Tibial nerve (tissue), 4 donors: ENCODE data around the gene CLTCL1. TPM values are rescaled to one million over a fixed set of nuclear protein-coding genes. Genes with fewer than 3 reads are reported as not detected.
"Not testable (repeated sequence)": the region's sequence is repeated elsewhere in the genome, so short reads cannot be mapped to it uniquely, and the experiment has no call there.

Source experiments
- DNase-seq, 2 donors: peaks; one replicate each; pipeline ENCODE4 v3.0.0-alpha.2; 2019; ENCODE audit warnings: low spot score in 2 of 2
- H3K27ac ChIP-seq, 4 donors: fragments of 200-600 bp; sonication (generic) in 3 of 4; one replicate each; pipeline ENCODE4 v1.5.1; 2017 to 2019; ENCODE audit warnings: mild to moderate bottlenecking in 1 of 4
- H3K27me3 ChIP-seq, 2 donors: fragments of 200-600 bp; sonication (generic) in 1 of 2; one replicate each; pipeline versions ENCODE4 v1.5.1 to v1.6.0; 2017 to 2019
- H3K36me3 ChIP-seq, 3 donors: fragments of 200-600 bp; sonication (generic); one replicate each; pipeline ENCODE4 v1.5.1; 2018 to 2019
- H3K4me1 ChIP-seq, 4 donors: fragments of 200-600 bp; sonication (generic) in 3 of 4; one replicate each; pipeline ENCODE4 v1.5.1; 2017 to 2019
- H3K4me3 ChIP-seq, 4 donors: fragments of 200-600 bp; sonication (generic) in 3 of 4; one replicate each; pipeline ENCODE4 v1.5.1; 2017 to 2019; ENCODE audit warnings: mild to moderate bottlenecking in 1 of 4, moderate library complexity in 1 of 4
- H3K9me3 ChIP-seq, 4 donors: fragments of 200-600 bp; sonication (generic) in 3 of 4; one replicate each; pipeline ENCODE4 v1.5.1; 2017 to 2019
- EP300 ChIP-seq, 2 donors: sonication (generic); formaldehyde crosslinking; IDR thresholded peaks; one replicate each; pipeline ENCODE4 v1.6.1; 2017; ENCODE audit warnings: antibody characterized with exemption in 2 of 2, mild to moderate bottlenecking in 1 of 2
- POLR2A ChIP-seq, 2 donors: fragments of 450-650 bp; IDR thresholded peaks; one replicate each; pipeline ENCODE4 v1.6.1; 2017; ENCODE audit warnings: antibody characterized with exemption in 2 of 2, mild to moderate bottlenecking in 2 of 2, moderate library complexity in 2 of 2
- WGBS, 2 donors: methylation state at CpG; one replicate each; pipeline ENCODE4 v1.1.5; 2018; 5-methylcytosine and 5-hydroxymethylcytosine counted together
- total RNA-seq, 4 donors: library from RNA; depleted of rRNA; stranded (reverse); fragments of >200 nt; gene quantifications; one replicate each; pipeline ENCODE4 v1.1.0, GENCODE V29; 2016
- TF ChIP-seq, protein P1 (sequence below), 5 experiments: fragments of 200-600 bp in 3 of 5; fragments of 450-650 bp in 2 of 5; sonication (generic) in 3 of 5; IDR thresholded peaks; one replicate each; pipeline ENCODE4 v1.5.1; 2016 to 2019; ENCODE audit warnings: antibody characterized with exemption in 5 of 5, mild to moderate bottlenecking in 3 of 5, moderate library complexity in 2 of 5

CLTCL1 gene
- total RNA-seq, 4 donors from 2014 or later: 22.6 to 35.9 (median 26.8) TPM

- no peaks in the 10 kb centered on the region for H3K27me3 ChIP-seq
- TF ChIP-seq, protein P1, sequence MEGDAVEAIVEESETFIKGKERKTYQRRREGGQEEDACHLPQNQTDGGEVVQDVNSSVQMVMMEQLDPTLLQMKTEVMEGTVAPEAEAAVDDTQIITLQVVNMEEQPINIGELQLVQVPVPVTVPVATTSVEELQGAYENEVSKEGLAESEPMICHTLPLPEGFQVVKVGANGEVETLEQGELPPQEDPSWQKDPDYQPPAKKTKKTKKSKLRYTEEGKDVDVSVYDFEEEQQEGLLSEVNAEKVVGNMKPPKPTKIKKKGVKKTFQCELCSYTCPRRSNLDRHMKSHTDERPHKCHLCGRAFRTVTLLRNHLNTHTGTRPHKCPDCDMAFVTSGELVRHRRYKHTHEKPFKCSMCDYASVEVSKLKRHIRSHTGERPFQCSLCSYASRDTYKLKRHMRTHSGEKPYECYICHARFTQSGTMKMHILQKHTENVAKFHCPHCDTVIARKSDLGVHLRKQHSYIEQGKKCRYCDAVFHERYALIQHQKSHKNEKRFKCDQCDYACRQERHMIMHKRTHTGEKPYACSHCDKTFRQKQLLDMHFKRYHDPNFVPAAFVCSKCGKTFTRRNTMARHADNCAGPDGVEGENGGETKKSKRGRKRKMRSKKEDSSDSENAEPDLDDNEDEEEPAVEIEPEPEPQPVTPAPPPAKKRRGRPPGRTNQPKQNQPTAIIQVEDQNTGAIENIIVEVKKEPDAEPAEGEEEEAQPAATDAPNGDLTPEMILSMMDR (IDR thresholded peaks at IDR 0.05): no peak
- TF ChIP-seq POLR2A (IDR thresholded peaks at IDR 0.05): no peak
- TF ChIP-seq EP300 (IDR thresholded peaks at IDR 0.05): no peak
- H3K4me3 ChIP-seq: no peak overlapping the region
- H3K4me1 ChIP-seq: no peaks in the 10 kb centered on the region
- H3K27ac ChIP-seq: no peak overlapping the region
- H3K9me3 ChIP-seq: peaks cover 0 to 60% (median 12%) of the 10 kb centered on the region in 4 donors
- no peak for DNase-seq
- H3K36me3 ChIP-seq: peaks cover 0 to 6% (median 0%) of the 10 kb centered on the region in 3 donors
These were observed 27.8 kb upstream of the CLTCL1 start for GRCh38 chr22:19319281-19319680.

- H3K36me3 ChIP-seq: peaks cover 0 to 6% (median 0%) of the 10 kb centered on the region in 3 donors
- TF ChIP-seq, protein P1 (IDR thresholded peaks at IDR 0.05): no peak
- TF ChIP-seq EP300 (IDR thresholded peaks at IDR 0.05) (no peak), POLR2A (IDR thresholded peaks at IDR 0.05) (no peak)
- no peak overlapping the region for H3K27ac ChIP-seq
- no peaks in the 10 kb centered on the region for H3K4me1 ChIP-seq
- DNase-seq: no peak
- H3K4me3 ChIP-seq: no peak overlapping the region
- peaks cover 0 to 54% (median 12%) of the 10 kb centered on the region in 4 donors for H3K9me3 ChIP-seq
- H3K27me3 ChIP-seq: no peaks in the 10 kb centered on the region
These were observed 26.3 kb upstream of the CLTCL1 start for GRCh38 chr22:19317865-19318264.

GRCh38 chr22:19307872-19308271 lies 16.4 kb upstream of the CLTCL1 start:
- WGBS, 2 donors: 71 to 75% methylated on average over 2 of the region's 2 CpGs
- Histone ChIP-seq H3K36me3 (no peaks in the 10 kb centered on the region), H3K9me3 (no peaks in the 10 kb centered on the region), H3K4me3 (no peak overlapping the region), H3K27me3 (no peaks in the 10 kb centered on the region), H3K4me1 (no peaks in the 10 kb centered on the region), H3K27ac (no peak overlapping the region)
- TF ChIP-seq POLR2A (IDR thresholded peaks at IDR 0.05) (no peak), EP300 (IDR thresholded peaks at IDR 0.05) (no peak)
- TF ChIP-seq, protein P1 (IDR thresholded peaks at IDR 0.05): no peak
- DNase-seq: no peak

- not testable (repeated sequence) for DNase-seq, H3K27me3 ChIP-seq, H3K36me3 ChIP-seq, H3K9me3 ChIP-seq, H3K27ac ChIP-seq, H3K4me1 ChIP-seq, H3K4me3 ChIP-seq
- 86 to 87% methylated on average over 6 of the region's 6 CpGs for whole genome bisulfite sequencing, 2 donors
These were observed 15.0 kb upstream of the CLTCL1 start for GRCh38 chr22:19306535-19306934.

- TF ChIP-seq EP300 (IDR thresholded peaks at IDR 0.05): no peak
- Histone ChIP-seq H3K9me3 (no peaks in the 10 kb centered on the region), H3K4me1 (no peaks in the 10 kb centered on the region), H3K27ac (no peak overlapping the region), H3K27me3 (no peaks in the 10 kb centered on the region), H3K36me3 (no peaks in the 10 kb centered on the region), H3K4me3 (no peak overlapping the region)
- DNase-seq: no peak
- 93 to 95% methylated on average over 5 of the region's 5 CpGs for WGBS, 2 donors
These were observed 13.0 kb upstream of the CLTCL1 start for GRCh38 chr22:19304547-19304946.

DNA sequence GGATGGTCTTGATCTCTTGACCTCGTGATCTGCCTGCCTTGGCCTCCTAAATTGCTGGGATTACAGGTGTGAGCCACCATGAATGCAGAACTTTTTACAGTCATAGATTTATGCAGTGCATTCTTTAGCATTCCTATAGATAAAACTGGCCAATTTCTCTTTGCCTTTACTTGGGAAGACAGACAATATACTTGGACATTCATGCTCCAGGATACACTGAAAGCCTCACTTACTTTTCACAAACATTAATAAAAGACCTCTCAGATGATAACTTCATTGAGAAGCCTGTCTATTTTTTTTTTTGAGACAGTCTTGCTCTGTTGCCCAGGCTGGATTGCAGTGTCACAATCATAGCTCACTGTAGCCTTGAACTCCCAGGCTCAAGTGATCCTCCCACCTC lies 12.3 kb upstream of the CLTCL1 start:
- no peak for TF ChIP-seq EP300 (IDR thresholded peaks at IDR 0.05)
- no peak for TF ChIP-seq POLR2A (IDR thresholded peaks at IDR 0.05)
- TF ChIP-seq, protein P1 (IDR thresholded peaks at IDR 0.05): no peak
- Histone ChIP-seq H3K9me3 (no peaks in the 10 kb centered on the region), H3K4me3 (no peak overlapping the region), H3K36me3 (no peaks in the 10 kb centered on the region), H3K4me1 (no peaks in the 10 kb centered on the region), H3K27ac (no peak overlapping the region), H3K27me3 (no peaks in the 10 kb centered on the region)
- DNase-seq: no peak
- WGBS, 2 donors: 56% methylated on average over 1 of the region's 1 CpG
